ENCODE results near the gene ODAD2. TPM values are rescaled to one million over a fixed set of nuclear protein-coding genes. Genes with fewer than 3 reads are reported as not detected.

The ODAD2 gene
- 4.5 TPM for total RNA-seq
- long read RNA-seq, partial matches to known transcripts: 2 of 8 reads
- long read RNA-seq, other reads (novel, unspliced or antisense): 6 of 8 reads

DNA sequence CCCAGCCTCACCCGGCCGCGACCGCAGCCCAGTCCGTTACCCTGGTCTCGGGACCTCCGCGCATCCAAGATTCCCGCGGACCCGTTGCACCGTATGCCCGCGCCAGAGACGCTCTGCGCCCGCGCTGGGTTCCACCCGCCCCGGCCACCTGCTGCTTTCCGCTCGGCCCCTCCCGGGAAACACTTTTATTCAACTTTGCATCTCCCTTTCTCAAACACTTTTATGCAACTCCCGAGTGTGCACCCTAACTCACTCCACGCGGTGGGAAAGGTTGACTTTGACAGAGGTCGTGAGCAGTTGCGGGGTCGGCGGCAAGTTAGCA is at the start of gene ODAD2:
Gene ODAD2 (minus strand): TSS at position 126 of the 322 bp plus-strand sequence. CDS start 3,937 bp downstream, outside the sequence.
- intact Hi-C loops (cut with DNase I): no loop called here
- DNase-seq (no peak), ATAC-seq (no peak)
- no peaks in the 10 kb centered on the region for H3K4me1 ChIP-seq
- H3K9me3 ChIP-seq: no peaks in the 10 kb centered on the region
- no peak within 1 kb of the TSS for H3K27ac ChIP-seq
- H3K27me3 ChIP-seq (ENCODE audit: low read depth): peaks cover 20% of the 10 kb centered on the region
- H3K36me3 ChIP-seq: no peaks in the 10 kb centered on the region
- peak within 1 kb of the TSS; percentile 60 for H3K4me3 ChIP-seq
- TF ChIP-seq, protein P1, sequence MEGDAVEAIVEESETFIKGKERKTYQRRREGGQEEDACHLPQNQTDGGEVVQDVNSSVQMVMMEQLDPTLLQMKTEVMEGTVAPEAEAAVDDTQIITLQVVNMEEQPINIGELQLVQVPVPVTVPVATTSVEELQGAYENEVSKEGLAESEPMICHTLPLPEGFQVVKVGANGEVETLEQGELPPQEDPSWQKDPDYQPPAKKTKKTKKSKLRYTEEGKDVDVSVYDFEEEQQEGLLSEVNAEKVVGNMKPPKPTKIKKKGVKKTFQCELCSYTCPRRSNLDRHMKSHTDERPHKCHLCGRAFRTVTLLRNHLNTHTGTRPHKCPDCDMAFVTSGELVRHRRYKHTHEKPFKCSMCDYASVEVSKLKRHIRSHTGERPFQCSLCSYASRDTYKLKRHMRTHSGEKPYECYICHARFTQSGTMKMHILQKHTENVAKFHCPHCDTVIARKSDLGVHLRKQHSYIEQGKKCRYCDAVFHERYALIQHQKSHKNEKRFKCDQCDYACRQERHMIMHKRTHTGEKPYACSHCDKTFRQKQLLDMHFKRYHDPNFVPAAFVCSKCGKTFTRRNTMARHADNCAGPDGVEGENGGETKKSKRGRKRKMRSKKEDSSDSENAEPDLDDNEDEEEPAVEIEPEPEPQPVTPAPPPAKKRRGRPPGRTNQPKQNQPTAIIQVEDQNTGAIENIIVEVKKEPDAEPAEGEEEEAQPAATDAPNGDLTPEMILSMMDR (IDR thresholded peaks at IDR 0.05): no peak

- intact Hi-C loops (cut with DNase I): no loop called here
- no peaks in the 10 kb centered on the region for H3K36me3 ChIP-seq
- ATAC-seq (no peak), DNase-seq (no peak)
- H3K4me1 ChIP-seq: no peaks in the 10 kb centered on the region
- no peak overlapping the region for H3K27ac ChIP-seq
- H3K9me3 ChIP-seq: no peaks in the 10 kb centered on the region
- TF ChIP-seq, protein P1 (IDR thresholded peaks at IDR 0.05): no peak
- H3K4me3 ChIP-seq: no peak overlapping the region
- H3K27me3 ChIP-seq (ENCODE audit: low read depth): no peaks in the 10 kb centered on the region
Measured at GRCh38 chr10:28047061-28047460, 48.2 kb upstream of the ODAD2 start.

DNA sequence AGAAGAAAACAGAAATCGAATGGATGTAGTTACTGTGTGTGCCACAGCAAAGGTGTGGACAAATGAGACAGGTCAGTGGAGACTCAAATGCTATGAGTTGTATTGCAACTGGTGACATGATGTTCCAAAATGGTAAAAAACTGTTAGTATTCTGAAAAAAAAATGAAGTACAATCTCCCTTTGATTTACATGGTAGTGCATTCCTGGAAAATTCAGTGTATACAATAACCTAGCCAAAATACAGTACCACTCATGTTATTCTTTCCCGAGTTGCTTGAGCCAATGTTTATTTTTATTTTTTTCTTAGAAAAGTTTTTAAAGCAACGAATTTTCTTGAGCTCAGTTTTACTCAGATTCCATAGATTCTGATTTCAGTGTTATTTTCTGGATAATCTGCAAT is 47.7 kb upstream of the ODAD2 start:
- TF ChIP-seq, protein P1 (IDR thresholded peaks at IDR 0.05): no peak
- no peak for DNase-seq
- Histone ChIP-seq H3K9me3 (no peaks in the 10 kb centered on the region), H3K4me1 (no peaks in the 10 kb centered on the region), H3K36me3 (no peaks in the 10 kb centered on the region), H3K27me3 (ENCODE audit: low read depth) (no peaks in the 10 kb centered on the region), H3K27ac (no peak overlapping the region), H3K4me3 (no peak overlapping the region)
- no peak for ATAC-seq
- intact Hi-C loops (cut with DNase I): no loop called here

DNA sequence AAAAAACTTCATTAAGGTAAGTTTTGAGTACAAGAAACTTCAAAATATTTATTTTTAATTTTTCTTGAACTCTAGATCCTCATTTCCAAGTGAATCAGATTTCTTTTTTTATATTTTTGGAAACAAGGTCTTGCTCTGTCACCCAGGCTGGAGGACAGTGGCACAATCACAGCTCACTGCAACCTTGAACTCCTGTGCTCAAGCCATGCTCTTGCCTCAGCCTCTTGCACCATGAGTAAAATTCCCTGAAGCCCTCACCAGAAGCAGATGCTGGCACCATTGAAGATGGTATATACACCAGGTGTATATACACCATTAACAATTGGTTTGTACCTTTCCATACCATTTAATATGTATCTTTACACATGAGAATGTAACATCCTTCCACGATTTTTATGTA is 45.1 kb upstream of the ODAD2 start:
- no peak for ATAC-seq
- TF ChIP-seq, protein P1 (IDR thresholded peaks at IDR 0.05): no peak
- H3K27me3 ChIP-seq (ENCODE audit: low read depth): no peaks in the 10 kb centered on the region
- H3K9me3 ChIP-seq: no peaks in the 10 kb centered on the region
- no peak overlapping the region for H3K4me3 ChIP-seq
- intact Hi-C loops (cut with DNase I): no loop called here
- no peaks in the 10 kb centered on the region for H3K36me3 ChIP-seq
- no peak for DNase-seq
- H3K27ac ChIP-seq: no peak overlapping the region
- no peaks in the 10 kb centered on the region for H3K4me1 ChIP-seq

DNA sequence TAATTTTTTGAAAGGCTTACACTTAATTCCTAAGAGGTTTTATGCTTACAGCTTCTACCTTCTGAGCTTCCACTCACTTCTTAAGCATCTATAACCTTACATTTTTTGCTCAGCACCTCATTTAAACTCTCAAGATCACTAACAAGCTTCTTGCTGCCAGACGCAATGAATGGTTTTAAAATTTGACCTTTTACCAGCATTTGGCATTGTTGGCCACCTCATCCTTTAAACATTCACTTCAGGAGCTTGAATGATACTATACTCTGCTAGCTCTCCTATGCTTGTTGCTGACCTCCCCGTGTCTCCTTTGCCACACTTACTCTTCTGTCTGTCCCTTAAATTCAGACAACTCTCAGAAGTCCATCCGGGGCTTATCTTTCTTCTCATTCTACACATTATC is 37.7 kb upstream of the ODAD2 start:
- no peaks in the 10 kb centered on the region for H3K4me1 ChIP-seq
- H3K4me3 ChIP-seq: no peak overlapping the region
- TF ChIP-seq, protein P1 (IDR thresholded peaks at IDR 0.05): no peak
- intact Hi-C loops (cut with DNase I): no loop called here
- no peaks in the 10 kb centered on the region for H3K36me3 ChIP-seq
- DNase-seq (no peak), ATAC-seq (no peak)
- no peaks in the 10 kb centered on the region for H3K9me3 ChIP-seq
- no peak overlapping the region for H3K27ac ChIP-seq
- H3K27me3 ChIP-seq (ENCODE audit: low read depth): no peaks in the 10 kb centered on the region
